Natural killer cell treated with Interleukin-12 subunit alpha and Interleukin-12 subunit beta and Interleukin-15 and Interleukin-18, amount 100 ng/mL, for 72 hours (primary cell): ENCODE data around the gene REV3L. TPM values are rescaled to one million over a fixed set of nuclear protein-coding genes. Genes with fewer than 3 reads are reported as not detected.
A peak's percentile ranks its signal among the peaks of the same experiment; 100 is the strongest.
"Not testable (repeated sequence)": the region's sequence is repeated elsewhere in the genome, so short reads cannot be mapped to it uniquely, and the experiment has no call there.

Experiments
- ATAC-seq, 2 donors: fragments of 150-1000 bp; cut with Tn5 transposase in 1 of 2; sonication (Bioruptor Pico), chemical (Tn5 transposase) in 1 of 2; 2 replicates each; pipeline ENCODE4 v1.10.0; 2021
- DNase-seq: peaks from one replicate; pipeline ENCODE4 v3.0.0; 2022; ENCODE audit warnings: low spot score
- H3K27ac Mint-ChIP-seq, 2 donors: 1 replicate in 1 of 2; 2 replicates in 1 of 2; pipeline ENCODE4 v1.8.0; 2022; ENCODE audit warnings: mixed read lengths in 2 of 2, mild to moderate bottlenecking in 1 of 2, moderate library complexity in 1 of 2
- H3K27me3 Mint-ChIP-seq, 2 donors: 1 replicate in 1 of 2; 2 replicates in 1 of 2; pipeline ENCODE4 v1.8.0; 2022; ENCODE audit warnings: mixed read lengths in 2 of 2
- H3K36me3 Mint-ChIP-seq: one replicate; pipeline ENCODE4 v1.8.0; 2022; ENCODE audit warnings: mixed read lengths
- H3K4me1 Mint-ChIP-seq, 2 donors: 1 replicate in 1 of 2; 2 replicates in 1 of 2; pipeline ENCODE4 v1.8.0; 2022; ENCODE audit warnings: low read depth in 2 of 2, mixed read lengths in 2 of 2, mild to moderate bottlenecking in 1 of 2
- H3K4me3 Mint-ChIP-seq: one replicate; pipeline ENCODE4 v1.8.0; 2022; ENCODE audit warnings: mixed read lengths
- H3K9me3 Mint-ChIP-seq: 2 replicates; pipeline ENCODE4 v1.8.0; 2022; ENCODE audit warnings: mixed read lengths
- total RNA-seq, 2 donors: library from RNA; stranded (reverse); gene quantifications; one replicate each; pipeline ENCODE4 v1.2.3, GENCODE V29; 2022

The REV3L gene
- total RNA-seq, 2 donors from 2014 or later, result 12.8 to 31.0 TPM

GRCh38 chr6:111485342-111485741 lies 2.3 kb upstream of the REV3L start:
- peaks cover 40 to 55% of the 10 kb centered on the region in 2 donors for H3K4me1 Mint-ChIP-seq
- ATAC-seq (no peak), DNase-seq (no peak)
- no peaks in the 10 kb centered on the region for H3K27me3 Mint-ChIP-seq
- H3K27ac Mint-ChIP-seq, result peak overlapping the region; percentile 90 to 93
- H3K4me3 Mint-ChIP-seq, result peak overlapping the region; percentile 58
- H3K36me3 Mint-ChIP-seq, result peaks cover 19% of the 10 kb centered on the region
- peaks cover 3% of the 10 kb centered on the region for H3K9me3 Mint-ChIP-seq

- Mint-ChIP-seq H3K9me3 (peaks cover 3% of the 10 kb centered on the region), H3K27me3 (no peaks in the 10 kb centered on the region), H3K27ac (peak overlapping the region; percentile 98), H3K4me3 (peak overlapping the region; percentile 99), H3K36me3 (peaks cover 19% of the 10 kb centered on the region), H3K4me1 (peaks cover 40 to 47% of the 10 kb centered on the region in 2 donors)
- no peak for DNase-seq
- no peak for ATAC-seq
Observed at GRCh38 chr6:111484633-111484930, 1.6 kb upstream of the REV3L start.

- DNase-seq, result peak; percentile 89
- ATAC-seq, result peak; percentile 80 to 81
- Mint-ChIP-seq H3K4me1 (peaks cover 40 to 48% of the 10 kb centered on the region in 2 donors), H3K36me3 (peaks cover 19% of the 10 kb centered on the region), H3K4me3 (peak overlapping the region; percentile 99), H3K27me3 (no peaks in the 10 kb centered on the region), H3K9me3 (peaks cover 3% of the 10 kb centered on the region), H3K27ac (peak overlapping the region; percentile 98)
Observed at GRCh38 chr6:111483736-111484632, 966 bp upstream of the REV3L start.

- Mint-ChIP-seq H3K27ac (peak overlapping the region; percentile 98), H3K4me1 (peaks cover 35 to 40% of the 10 kb centered on the region in 2 donors)
Observed at GRCh38 chr6:111482188-111482958, 645 bp downstream of the REV3L start.

GRCh38 chr6:111481836-111482187 lies 1.2 kb downstream of the REV3L start:
- Mint-ChIP-seq H3K27ac (peak overlapping the region; percentile 80 to 89), H3K36me3 (peaks cover 10% of the 10 kb centered on the region), H3K4me1 (peaks cover 31 to 34% of the 10 kb centered on the region in 2 donors), H3K27me3 (no peaks in the 10 kb centered on the region), H3K9me3 (peaks cover 3% of the 10 kb centered on the region), H3K4me3 (peak overlapping the region; percentile 99)
- ATAC-seq (no peak), DNase-seq (no peak)

More at GRCh38 chr6:111482188-111482958, 645 bp downstream of the REV3L start:
- H3K36me3 Mint-ChIP-seq, result peaks cover 10% of the 10 kb centered on the region
- ATAC-seq (peak; percentile 47 to 56), DNase-seq (peak; percentile 64)
- peaks cover 3% of the 10 kb centered on the region for H3K9me3 Mint-ChIP-seq
- H3K4me3 Mint-ChIP-seq, result peak overlapping the region; percentile 99
- no peaks in the 10 kb centered on the region for H3K27me3 Mint-ChIP-seq

GRCh38 chr6:111480988-111481822 lies 1.8 kb downstream of the REV3L start:
- Mint-ChIP-seq H3K27ac (peak overlapping the region; percentile 80 to 89), H3K4me1 (peaks cover 26 to 28% of the 10 kb centered on the region in 2 donors), H3K36me3 (peaks cover 6% of the 10 kb centered on the region), H3K9me3 (no peaks in the 10 kb centered on the region), H3K4me3 (peak overlapping the region; percentile 99), H3K27me3 (no peaks in the 10 kb centered on the region)
- DNase-seq (no peak), ATAC-seq (no peak)

- ATAC-seq (no peak), DNase-seq (no peak)
- Mint-ChIP-seq H3K27ac (no peak overlapping the region), H3K9me3 (no peaks in the 10 kb centered on the region), H3K27me3 (no peaks in the 10 kb centered on the region), H3K4me3 (no peak overlapping the region), H3K36me3 (no peaks in the 10 kb centered on the region), H3K4me1 (peaks cover 17 to 18% of the 10 kb centered on the region in 2 donors)
Observed at GRCh38 chr6:111478749-111479148, 4.3 kb downstream of the REV3L start.

- Mint-ChIP-seq H3K27me3 (no peaks in the 10 kb centered on the region), H3K36me3 (no peaks in the 10 kb centered on the region), H3K4me1 (peaks cover 17 to 20% of the 10 kb centered on the region in 2 donors), H3K4me3 (no peak overlapping the region), H3K9me3 (no peaks in the 10 kb centered on the region), H3K27ac (no peak overlapping the region)
- ATAC-seq, result no peak
- no peak for DNase-seq
Observed at GRCh38 chr6:111478064-111478476, 4.9 kb downstream of the REV3L start.

GRCh38 chr6:111477481-111477938 lies 5.5 kb downstream of the REV3L start:
- no peak overlapping the region for H3K4me3 Mint-ChIP-seq
- H3K27ac Mint-ChIP-seq, result no peak overlapping the region
- ATAC-seq (no peak), DNase-seq (no peak)
- H3K9me3 Mint-ChIP-seq, result no peaks in the 10 kb centered on the region
- no peaks in the 10 kb centered on the region for H3K27me3 Mint-ChIP-seq
- H3K36me3 Mint-ChIP-seq, result no peaks in the 10 kb centered on the region
- peaks cover 22 to 25% of the 10 kb centered on the region in 2 donors for H3K4me1 Mint-ChIP-seq

GRCh38 chr6:111476061-111476460 lies 7.0 kb downstream of the REV3L start:
- H3K9me3 Mint-ChIP-seq, H3K27me3 Mint-ChIP-seq, H3K27ac Mint-ChIP-seq, DNase-seq, H3K36me3 Mint-ChIP-seq, ATAC-seq, H3K4me3 Mint-ChIP-seq: not testable (repeated sequence)
- H3K4me1 Mint-ChIP-seq, result peaks cover 18 to 20% of the 10 kb centered on the region in 2 donors

- no peak for ATAC-seq
- Mint-ChIP-seq H3K27ac (no peak overlapping the region), H3K4me3 (no peak overlapping the region), H3K36me3 (no peaks in the 10 kb centered on the region), H3K4me1 (peaks cover 16 to 17% of the 10 kb centered on the region in 2 donors), H3K9me3 (no peaks in the 10 kb centered on the region), H3K27me3 (no peaks in the 10 kb centered on the region)
- no peak for DNase-seq
Observed at GRCh38 chr6:111474771-111475170, 8.2 kb downstream of the REV3L start.

- no peak overlapping the region for H3K4me3 Mint-ChIP-seq
- ATAC-seq (no peak), DNase-seq (no peak)
- H3K27me3 Mint-ChIP-seq, result no peaks in the 10 kb centered on the region
- no peak overlapping the region for H3K27ac Mint-ChIP-seq
- H3K4me1 Mint-ChIP-seq, result peaks cover 16 to 23% of the 10 kb centered on the region in 2 donors
- H3K36me3 Mint-ChIP-seq, result no peaks in the 10 kb centered on the region
- H3K9me3 Mint-ChIP-seq, result no peaks in the 10 kb centered on the region
Observed at GRCh38 chr6:111474106-111474505, 8.9 kb downstream of the REV3L start.

- peak overlapping the region; percentile 53 to 72 for H3K27ac Mint-ChIP-seq
- DNase-seq (no peak), ATAC-seq (no peak)
- H3K4me3 Mint-ChIP-seq, result peak overlapping the region; percentile 40
- peaks cover 10 to 19% of the 10 kb centered on the region in 2 donors for H3K4me1 Mint-ChIP-seq
- H3K36me3 Mint-ChIP-seq, result no peaks in the 10 kb centered on the region
- no peaks in the 10 kb centered on the region for H3K9me3 Mint-ChIP-seq
- no peaks in the 10 kb centered on the region for H3K27me3 Mint-ChIP-seq
Observed at GRCh38 chr6:111472933-111473435, 10.0 kb downstream of the REV3L start.
